Activated CD4-positive, alpha-beta T cell treated with anti-CD3 and anti-CD28 coated beads, Interleukin-2, Interleukin-4, amounts not matched to agents 100 ng/mL and 50 ng/mL, durations not matched to agents 16 hours and 8 hours (primary cell): Measurements from ENCODE around the gene CELF2.

Experiments
- DNase-seq: peaks from one replicate; pipeline ENCODE4 v3.0.0-alpha.2; 2020; ENCODE audit warnings: low spot score

CELF2 gene

DNA sequence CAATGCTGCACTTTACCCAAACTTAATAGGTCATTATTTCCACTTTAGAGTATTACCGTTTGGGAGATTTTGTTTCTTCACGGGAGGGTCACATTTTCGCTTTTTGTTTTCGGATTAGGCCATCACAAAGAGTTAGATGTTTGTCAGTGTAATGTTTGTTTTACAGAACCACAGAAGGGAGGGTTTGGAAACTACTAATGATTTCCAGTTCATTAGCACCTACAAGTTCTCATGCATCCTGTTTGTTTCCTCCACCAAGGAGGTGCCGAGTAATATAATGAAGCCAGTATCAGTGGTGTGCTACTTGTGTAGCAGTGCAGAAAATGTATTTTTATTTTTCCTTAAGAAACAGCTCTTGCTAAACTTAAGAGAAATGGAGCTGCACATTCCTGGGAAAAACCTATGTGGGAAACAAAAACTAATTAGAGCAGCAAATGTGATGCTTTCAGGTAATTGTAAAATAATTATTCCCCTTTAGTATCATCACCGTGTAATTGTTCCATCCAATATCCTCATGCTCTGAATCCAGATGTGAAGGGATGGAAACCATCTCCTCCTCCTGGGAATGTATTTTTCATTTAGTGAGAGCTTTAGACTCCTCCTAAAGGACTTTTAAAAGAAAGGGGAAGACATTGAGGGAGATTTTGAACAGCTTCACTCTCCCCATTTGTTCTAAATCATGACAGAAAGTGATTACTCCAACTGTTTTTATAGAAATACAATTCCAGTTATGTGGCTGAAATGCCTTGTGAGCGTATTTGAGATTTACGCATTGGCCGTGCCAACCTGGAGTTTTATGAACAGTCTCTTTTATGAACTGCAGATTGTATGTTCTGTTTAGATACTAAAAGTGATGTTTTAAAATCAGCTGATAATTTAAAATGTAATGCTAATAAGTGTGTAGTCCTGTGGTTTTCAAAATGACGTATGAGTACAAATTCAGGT lies 5.6 kb downstream of the CELF2 start:
- no peak for DNase-seq

DNA sequence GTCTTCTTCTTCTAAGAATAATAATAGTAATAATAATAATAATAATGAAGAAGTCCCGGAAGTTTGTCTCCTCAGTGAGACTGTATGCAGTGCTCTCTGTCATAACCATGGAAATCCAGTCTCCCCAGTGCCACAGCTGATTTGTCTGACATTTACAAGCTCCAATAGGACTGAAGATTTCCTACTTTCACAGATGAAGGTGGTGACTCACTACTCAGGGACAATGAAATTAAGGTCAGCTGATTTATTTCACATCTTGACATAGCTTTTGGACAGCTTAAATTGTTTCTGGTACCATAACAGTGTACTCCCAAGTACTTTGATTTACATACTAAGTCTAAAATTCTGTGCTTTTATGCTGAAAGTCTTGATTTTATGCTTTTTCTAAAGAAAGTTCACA lies 6.9 kb downstream of the CELF2 start:
- DNase-seq, result no peak

DNA sequence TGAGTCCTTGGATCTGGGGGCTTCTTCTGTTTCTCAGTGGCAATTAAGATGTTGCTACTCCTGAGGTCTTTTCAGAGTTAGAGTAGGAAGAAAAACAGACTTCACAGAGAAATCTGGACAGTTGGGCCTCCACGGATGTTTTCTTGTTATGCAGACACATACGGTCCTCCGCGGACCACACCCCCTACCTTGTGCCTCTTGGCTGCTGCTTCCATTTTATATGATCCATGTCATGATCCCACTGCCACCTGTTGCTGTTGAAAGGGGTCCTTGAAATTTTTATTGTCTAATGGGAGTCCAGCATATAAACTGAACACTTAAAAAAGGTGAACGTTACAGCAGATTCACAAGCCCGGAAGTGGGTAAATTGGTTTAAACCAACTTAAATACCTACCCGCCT lies 8.3 kb downstream of the CELF2 start:
- DNase-seq, result no peak

GRCh38 chr10:11026773-11027172 lies 9.1 kb downstream of the CELF2 start:
- no peak for DNase-seq

DNA sequence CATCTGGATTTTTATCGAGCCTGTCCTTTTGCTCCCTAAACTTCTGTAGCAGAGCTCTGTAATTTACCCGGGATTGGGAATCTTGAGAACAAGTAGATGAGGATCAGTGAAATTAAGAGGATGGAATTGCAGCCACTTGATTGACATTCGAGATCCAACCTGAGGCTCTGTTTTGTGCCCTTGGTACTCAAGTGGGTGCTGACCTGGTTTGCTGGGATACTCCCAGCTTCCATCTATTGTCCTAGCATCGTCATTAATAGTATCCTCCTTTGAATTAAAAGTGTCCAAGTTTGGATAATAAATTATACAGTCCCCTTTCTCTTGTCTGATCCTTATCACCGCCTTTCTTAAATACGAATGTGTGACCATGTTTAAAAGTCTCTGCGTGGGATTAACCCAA lies 17.1 kb downstream of the CELF2 start:
- no peak for DNase-seq

GRCh38 chr10:11035301-11035991 lies 17.8 kb downstream of the CELF2 start:
- no peak for DNase-seq

GRCh38 chr10:11036424-11037011 lies 18.8 kb downstream of the CELF2 start:
- DNase-seq, result no peak

GRCh38 chr10:11037991-11038390 lies 20.3 kb downstream of the CELF2 start:
- DNase-seq, result no peak

GRCh38 chr10:11042357-11042756 lies 24.7 kb downstream of the CELF2 start:
- no peak for DNase-seq

DNA sequence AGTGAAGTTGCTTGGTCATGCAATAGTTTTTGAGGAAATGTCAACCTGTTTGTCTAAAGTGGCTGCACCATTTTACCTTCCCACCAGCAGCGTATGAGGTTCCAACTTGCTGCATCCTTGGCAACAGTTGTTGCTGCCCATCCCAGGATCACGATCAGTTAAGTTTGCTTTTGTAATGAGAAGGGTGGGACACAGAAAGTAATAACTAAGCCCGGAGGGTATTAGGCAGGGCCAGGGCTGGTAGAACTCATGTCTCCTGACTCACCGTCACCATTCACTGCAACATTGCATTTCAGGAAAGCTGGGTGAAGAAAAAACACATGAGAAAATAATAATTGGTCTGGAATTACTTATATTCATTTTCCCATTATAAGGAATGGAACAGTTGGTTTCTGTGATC lies 25.4 kb downstream of the CELF2 start:
- no peak for DNase-seq

DNA sequence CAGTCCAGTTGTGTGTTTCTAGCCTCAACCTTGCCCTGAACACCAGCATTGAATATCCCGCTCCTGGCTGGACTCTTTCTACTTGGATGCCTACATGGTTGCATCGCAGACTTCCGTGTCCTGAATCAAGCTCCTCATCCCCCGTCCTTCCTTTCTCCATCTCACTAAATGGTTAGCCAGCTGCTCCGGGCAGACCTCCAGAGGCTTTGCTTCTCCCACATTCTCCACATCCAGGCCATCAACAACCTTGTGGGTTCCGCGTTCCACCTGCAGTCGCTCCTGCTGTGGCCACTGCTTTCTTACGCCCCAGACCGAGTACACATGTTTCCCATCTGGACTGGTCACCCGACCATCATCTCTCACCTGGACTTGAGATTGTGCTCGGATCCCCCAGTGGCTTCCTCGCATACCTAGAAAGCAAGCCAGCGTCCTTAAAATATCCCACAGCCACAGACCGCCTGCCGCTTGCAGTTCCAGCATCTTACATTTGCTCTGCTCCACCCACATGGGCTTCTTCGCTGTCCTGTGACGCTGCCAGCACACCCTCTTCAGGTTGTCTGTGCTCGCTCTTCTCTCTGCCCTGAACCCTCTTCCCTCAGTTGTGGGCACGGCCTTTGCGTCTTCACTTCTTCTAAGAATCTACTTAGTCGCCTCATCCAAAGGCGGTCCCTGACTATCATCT lies 25.9 kb downstream of the CELF2 start:
- no peak for DNase-seq

- DNase-seq, result no peak
Measured at GRCh38 chr10:11045487-11045886, 27.8 kb downstream of the CELF2 start.

GRCh38 chr10:11045995-11046775 lies 28.5 kb downstream of the CELF2 start:
- no peak for DNase-seq

- no peak for DNase-seq
Measured at GRCh38 chr10:11046776-11047160, 29.1 kb downstream of the CELF2 start.

DNA sequence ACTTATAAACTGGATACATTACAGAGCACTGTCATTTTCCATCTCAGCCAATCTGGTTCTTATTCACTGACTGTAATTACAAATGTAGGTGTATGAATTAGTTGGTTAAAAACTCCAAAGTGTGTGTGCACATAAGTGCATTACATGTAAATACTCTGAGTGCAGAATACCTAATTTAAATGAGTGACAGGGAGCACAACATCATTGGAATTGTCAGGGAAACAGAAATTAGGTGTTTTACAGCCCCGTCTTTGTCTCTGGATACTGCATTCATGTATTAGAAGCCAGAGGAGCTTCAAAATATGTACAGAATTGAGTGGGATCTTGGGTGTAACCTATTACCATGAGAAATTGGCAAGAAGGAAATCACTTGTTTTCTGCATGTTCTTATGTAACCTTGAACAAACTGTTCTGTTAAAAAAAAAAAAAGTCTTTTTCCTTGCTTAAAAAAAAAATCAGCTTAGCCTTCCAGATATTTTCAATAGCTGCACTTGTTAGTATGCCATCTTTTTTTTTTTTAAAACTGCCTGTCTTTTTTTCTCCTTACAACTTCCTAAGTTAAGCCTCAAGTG lies 31.1 kb downstream of the CELF2 start:
- DNase-seq, result no peak

- DNase-seq, result no peak
Measured at GRCh38 chr10:11049806-11050205, 32.1 kb downstream of the CELF2 start.

GRCh38 chr10:11050301-11051287 lies 32.9 kb downstream of the CELF2 start:
- DNase-seq, result no peak

- DNase-seq, result no peak
Measured at GRCh38 chr10:11057018-11057417, 39.3 kb downstream of the CELF2 start.

DNA sequence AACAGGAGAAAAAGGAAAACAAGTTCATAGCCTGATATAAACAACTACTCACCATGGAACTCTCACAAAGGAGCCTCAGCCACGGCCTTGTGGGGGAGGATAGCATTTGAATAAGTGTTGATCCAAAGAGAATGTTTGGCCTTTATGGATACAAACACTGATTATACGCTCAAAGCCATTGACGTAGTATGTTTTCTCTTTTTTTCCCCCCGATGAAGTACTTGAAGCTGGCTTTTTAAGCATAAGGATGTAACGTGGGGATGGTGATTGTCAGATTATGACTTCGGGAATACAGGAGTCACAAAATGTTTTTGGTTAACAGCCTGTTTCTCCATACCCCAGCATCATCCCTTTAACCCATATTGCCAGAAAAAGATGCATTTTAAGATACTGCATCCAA lies 39.8 kb downstream of the CELF2 start:
- DNase-seq, result no peak

GRCh38 chr10:11057994-11058393 lies 40.3 kb downstream of the CELF2 start:
- no peak for DNase-seq
